B cell (primary cell): ENCODE measurements around the gene KDM6B. TPM values are rescaled to one million over a fixed set of nuclear protein-coding genes. Genes with fewer than 3 reads are reported as not detected.
A peak's percentile ranks its signal among the peaks of the same experiment; 100 is the strongest.

Experiments used
- ATAC-seq: fragments of 200-7000 bp; cut with Tn5 transposase; one replicate; pipeline ENCODE4 v1.10.0; 2021; ENCODE audit warnings: low read depth, mild to moderate bottlenecking, moderate number of reproducible peaks, moderate library complexity
- CTCF ChIA-PET: fragments of 350-600 bp; sonication (Branson Sonifier 250); formaldehyde crosslinking; loops from one replicate; lab custom pipeline; 2021; ENCODE audit warnings: antibody characterized with exemption, inconsistent platforms; lab: Charles Lee
- POLR2A ChIA-PET: fragments of 350-600 bp; sonication (Branson Sonifier 250); formaldehyde crosslinking; loops from one replicate; lab custom pipeline; 2021; ENCODE audit warnings: antibody characterized with exemption; lab: Charles Lee
- DNase-seq: peaks from one replicate; pipeline ENCODE4 v3.0.0; 2013
- H2AFZ ChIP-seq: 2 replicates; pipeline ENCODE4 v1.6.1; 2012; ENCODE audit warnings: mild to moderate bottlenecking, low read depth, low read length; ENCODE audit not compliant: insufficient read depth, poor library complexity, severe bottlenecking
- H3K27ac ChIP-seq, 2 donors: 1 replicate in 1 of 2; 2 replicates in 1 of 2; pipeline ENCODE4 v1.5.1; 2012 to 2013; ENCODE audit warnings: low read length in 2 of 2, mild to moderate bottlenecking in 2 of 2, moderate library complexity in 1 of 2
- H3K27me3 ChIP-seq, 4 experiments: fragments of 200-600 bp in 1 of 4; sonication (generic) in 1 of 4; replicated peaks in 1 of 4; 1 replicate in 2 of 4; 2 replicates in 2 of 4; pipeline versions ENCODE4 v1.6.1 to v1.7.0; 2013 to 2016; ENCODE audit warnings: low read length in 3 of 4, mild to moderate bottlenecking in 2 of 4, mixed read lengths in 1 of 4, moderate library complexity in 1 of 4; ENCODE audit not compliant: insufficient read depth in 4 of 4, control insufficient read depth in 3 of 4; ENCODE audit errors: control extremely low read depth in 1 of 4
- H3K36me3 ChIP-seq, 2 experiments: replicated peaks in 1 of 2; 1 replicate in 1 of 2; 2 replicates in 1 of 2; pipeline versions ENCODE4 v1.6.1 to v1.7.1; 2013; ENCODE audit warnings: low read length in 1 of 2; ENCODE audit not compliant: insufficient read depth in 2 of 2, control insufficient read depth in 1 of 2; ENCODE audit errors: control extremely low read depth in 1 of 2, extremely low read depth in 1 of 2
- H3K4me1 ChIP-seq, 2 donors: fragments of 200-600 bp in 1 of 2; sonication (generic) in 1 of 2; 1 replicate in 1 of 2; 2 replicates in 1 of 2; pipeline versions ENCODE4 v1.5.1 to v1.6.1; 2013 to 2017; ENCODE audit warnings: low read length in 2 of 2; ENCODE audit not compliant: control insufficient read depth in 2 of 2, insufficient read depth in 2 of 2
- H3K4me2 ChIP-seq: replicated peaks from 2 replicates; pipeline ENCODE3; 2012; ENCODE audit warnings: mild to moderate bottlenecking, low read depth, low read length; ENCODE audit not compliant: poor library complexity, severe bottlenecking
- H3K4me3 ChIP-seq, 5 experiments: fragments of 200-600 bp in 1 of 5; sonication (generic) in 1 of 5; 1 replicate in 3 of 5; 2 replicates in 2 of 5; pipeline versions ENCODE4 v1.5.1 to v1.7.0; 2011 to 2016; ENCODE audit warnings: low read length in 4 of 5, mild to moderate bottlenecking in 4 of 5, low read depth in 2 of 5, control low read depth in 1 of 5, moderate library complexity in 1 of 5; ENCODE audit not compliant: insufficient read depth in 1 of 5; ENCODE audit errors: control extremely low read depth in 1 of 5, extremely low read depth in 1 of 5
- H3K79me2 ChIP-seq: fragments of 200-600 bp; sonication (generic); one replicate; pipeline ENCODE4 v1.6.0; 2016; ENCODE audit warnings: low read length; ENCODE audit not compliant: control insufficient read depth, insufficient read depth
- H3K9ac ChIP-seq: fragments of 200-600 bp; sonication (generic); 2 replicates; pipeline ENCODE4 v1.6.1; 2017; ENCODE audit warnings: mild to moderate bottlenecking, low read length, moderate library complexity
- H3K9me3 ChIP-seq, 3 donors: one replicate each; pipeline versions ENCODE4 v1.6.1 to v1.7.1; 2013; ENCODE audit warnings: low read length in 2 of 3; ENCODE audit not compliant: control insufficient read depth in 2 of 3, insufficient read depth in 1 of 3; ENCODE audit errors: control extremely low read depth in 1 of 3
- H4K20me1 ChIP-seq: 2 replicates; pipeline ENCODE4 v1.6.0; 2012; ENCODE audit warnings: mild to moderate bottlenecking, low read length; ENCODE audit not compliant: insufficient read depth, control insufficient read depth, poor library complexity, severe bottlenecking
- H3K27ac Mint-ChIP-seq: one replicate; pipeline ENCODE4 v1.8.0; 2021; ENCODE audit warnings: mixed read lengths
- H3K27me3 Mint-ChIP-seq: one replicate; pipeline ENCODE4 v1.8.0; 2021; ENCODE audit warnings: mixed read lengths
- H3K4me1 Mint-ChIP-seq: one replicate; pipeline ENCODE4 v1.8.0; 2021; ENCODE audit warnings: mixed read lengths
- H3K4me3 Mint-ChIP-seq: one replicate; pipeline ENCODE4 v1.8.0; 2021; ENCODE audit warnings: mixed read lengths
- H3K9me3 Mint-ChIP-seq: one replicate; pipeline ENCODE4 v1.8.0; 2022; ENCODE audit warnings: mixed read lengths; ENCODE audit not compliant: insufficient read depth
- EZH2 ChIP-seq: IDR thresholded peaks from 2 replicates; pipeline ENCODE4 v1.6.1; 2012; ENCODE audit warnings: borderline replicate concordance, low read depth, mild to moderate bottlenecking, moderate library complexity, low read length; ENCODE audit not compliant: insufficient read depth, poor library complexity, severe bottlenecking
- WGBS: methylation state at CpG from one replicate; pipeline ENCODE4 v1.1.5; 2013; ENCODE audit warnings: missing lambda C conversion rate; ENCODE audit not compliant: insufficient coverage; 5-methylcytosine and 5-hydroxymethylcytosine counted together
- intact Hi-C: fragments of 100-400 bp; cut with micrococcal nuclease; formaldehyde crosslinking; loops from one replicate; pipeline ENCODE4 v1.10.0; 2022
- polyA plus RNA-seq: library from polyadenylated mRNA; depleted of rRNA; stranded (reverse); fragments of >200 nt; gene quantifications from 2 replicates; pipeline ENCODE4 v1.2.3, GENCODE V29; 2012
- total RNA-seq, 2 donors: library from RNA; stranded (reverse); fragments of 120-200 nt in 1 of 2; gene quantifications; 1 replicate in 1 of 2; 2 replicates in 1 of 2; pipeline versions ENCODE4 v1.2.3 to v1.2.4, GENCODE V29; 2013 to 2022
- TF ChIP-seq, protein P1 (sequence below): fragments of 200-600 bp; IDR thresholded peaks from one replicate; pipeline ENCODE4 v1.8.0; 2022; ENCODE audit warnings: antibody characterized with exemption, mild to moderate bottlenecking

The KDM6B gene
- total and polyA plus RNA-seq, 2 donors (not counting 1 experiment from before 2014, with no cell fraction given): 18.6 to 110 TPM

GRCh38 chr17:7850701-7851437 is 16.9 kb downstream of the KDM6B start:
- CTCF ChIA-PET: interaction anchor here (0.6 to 4.0 kb wide), 13 partner anchors 8 to 209 kb away, joined by 3 to 49 read pairs (median 6); partner anchors contain the start of gene KDM6B
- intact Hi-C loops: loop anchor here (1.0 kb wide), 4 partner anchors 10 to 108 kb away; partner anchors contain the start of gene KDM6B
- DNase-seq (no peak), ATAC-seq (no peak)
- Histone ChIP-seq H3K4me1 (peaks cover 12 to 25% of the 10 kb centered on the region in 2 donors), H3K4me2 (peak overlapping the region; percentile 73), H3K9me3 (no peaks in the 10 kb centered on the region), H3K36me3 (peaks cover 0 to 37% of the 10 kb centered on the region in 2 experiments), H4K20me1 (peaks cover 76% of the 10 kb centered on the region), H3K4me3 (peak overlapping the region in 4 of 5 experiments; percentile 28 to 50 (median 38)), H3K27ac (peak overlapping the region; percentile 55 to 56), H3K9ac (peak overlapping the region; percentile 56), H3K79me2 (peaks cover 24% of the 10 kb centered on the region), H3K27me3 (no peaks in the 10 kb centered on the region), H2AFZ (no peak overlapping the region)
- POLR2A ChIA-PET: interaction anchor here (0.7 to 1.4 kb wide), 3 partner anchors 9 to 236 kb away, joined by 3 to 12 read pairs (median 4); partner anchors contain the start of gene FXR2
- Mint-ChIP-seq H3K9me3 (no peaks in the 10 kb centered on the region), H3K4me1 (peaks cover 27% of the 10 kb centered on the region), H3K27ac (peak overlapping the region; percentile 82), H3K27me3 (no peaks in the 10 kb centered on the region), H3K4me3 (peak overlapping the region; percentile 71)
- TF ChIP-seq, protein P1, sequence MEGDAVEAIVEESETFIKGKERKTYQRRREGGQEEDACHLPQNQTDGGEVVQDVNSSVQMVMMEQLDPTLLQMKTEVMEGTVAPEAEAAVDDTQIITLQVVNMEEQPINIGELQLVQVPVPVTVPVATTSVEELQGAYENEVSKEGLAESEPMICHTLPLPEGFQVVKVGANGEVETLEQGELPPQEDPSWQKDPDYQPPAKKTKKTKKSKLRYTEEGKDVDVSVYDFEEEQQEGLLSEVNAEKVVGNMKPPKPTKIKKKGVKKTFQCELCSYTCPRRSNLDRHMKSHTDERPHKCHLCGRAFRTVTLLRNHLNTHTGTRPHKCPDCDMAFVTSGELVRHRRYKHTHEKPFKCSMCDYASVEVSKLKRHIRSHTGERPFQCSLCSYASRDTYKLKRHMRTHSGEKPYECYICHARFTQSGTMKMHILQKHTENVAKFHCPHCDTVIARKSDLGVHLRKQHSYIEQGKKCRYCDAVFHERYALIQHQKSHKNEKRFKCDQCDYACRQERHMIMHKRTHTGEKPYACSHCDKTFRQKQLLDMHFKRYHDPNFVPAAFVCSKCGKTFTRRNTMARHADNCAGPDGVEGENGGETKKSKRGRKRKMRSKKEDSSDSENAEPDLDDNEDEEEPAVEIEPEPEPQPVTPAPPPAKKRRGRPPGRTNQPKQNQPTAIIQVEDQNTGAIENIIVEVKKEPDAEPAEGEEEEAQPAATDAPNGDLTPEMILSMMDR: no peak
- no peak for TF ChIP-seq EZH2
- 95% methylated on average over 15 of the region's 17 CpGs for WGBS
